Right atrium auricular region (tissue), 2 donors: ENCODE measurements around the gene PLCH1. TPM values are rescaled to one million over a fixed set of nuclear protein-coding genes. Genes with fewer than 3 reads are reported as not detected.
A peak's percentile ranks its signal among the peaks of the same experiment; 100 is the strongest.

Experiments
- DNase-seq: peaks from one replicate; pipeline ENCODE4 v3.0.0-alpha.2; 2019; ENCODE audit warnings: low spot score
- H3K27ac ChIP-seq, 2 donors: fragments of 200-600 bp; sonication (generic); 1 replicate in 1 of 2; 2 replicates in 1 of 2; pipeline ENCODE4 v1.5.1; 2016 to 2019
- H3K27me3 ChIP-seq, 2 donors: fragments of 200-600 bp; sonication (generic); one replicate each; pipeline versions ENCODE4 v1.5.1 to v1.6.0; 2017 to 2019
- H3K36me3 ChIP-seq: fragments of 200-600 bp; sonication (generic); one replicate; pipeline ENCODE4 v1.5.1; 2016
- H3K4me1 ChIP-seq, 2 donors: fragments of 200-600 bp; sonication (generic); one replicate each; pipeline versions ENCODE4 v1.5.1 to v1.6.0; 2017 to 2019
- H3K4me3 ChIP-seq, 2 donors: fragments of 200-600 bp; sonication (generic); 1 replicate in 1 of 2; 2 replicates in 1 of 2; pipeline ENCODE4 v1.5.1; 2017 to 2019; ENCODE audit warnings: mild to moderate bottlenecking in 1 of 2, moderate library complexity in 1 of 2
- H3K9me3 ChIP-seq, 2 donors: fragments of 200-600 bp; sonication (generic); one replicate each; pipeline ENCODE4 v1.5.1; 2019
- CTCF ChIP-seq, 2 donors: fragments of 200-600 bp; sonication (generic); IDR thresholded peaks; one replicate each; pipeline ENCODE4 v1.5.1; 2019; ENCODE audit warnings: antibody characterized with exemption in 2 of 2
- total RNA-seq, 2 donors: library from RNA; depleted of rRNA; stranded (reverse); fragments of >200 nt; gene quantifications; one replicate each; pipeline ENCODE4 v1.1.0, GENCODE V29; 2016

Gene PLCH1
- total RNA-seq, 2 donors from 2014 or later = 1.4 to 1.5 TPM

- Histone ChIP-seq H3K4me3 (no peak overlapping the region), H3K36me3 (no peaks in the 10 kb centered on the region), H3K9me3 (no peaks in the 10 kb centered on the region), H3K4me1 (peaks cover 0 to 12% of the 10 kb centered on the region in 2 donors), H3K27ac (peak overlapping the region in 1 of 2 donors; percentile 44), H3K27me3 (no peaks in the 10 kb centered on the region)
- no peak for TF ChIP-seq CTCF (IDR thresholded peaks at IDR 0.05)
- no peak for DNase-seq
Observed at GRCh38 chr3:155391104-155391503, 353.8 kb downstream of the PLCH1 start.

- Histone ChIP-seq H3K36me3 (no peaks in the 10 kb centered on the region), H3K9me3 (no peaks in the 10 kb centered on the region), H3K27me3 (no peaks in the 10 kb centered on the region), H3K4me1 (peaks cover 0 to 12% of the 10 kb centered on the region in 2 donors), H3K4me3 (no peak overlapping the region), H3K27ac (peak overlapping the region in 1 of 2 donors; percentile 35)
- TF ChIP-seq CTCF (IDR thresholded peaks at IDR 0.05) = no peak
- DNase-seq = no peak
Observed at GRCh38 chr3:155390351-155390750, 354.5 kb downstream of the PLCH1 start.

- H3K27me3 ChIP-seq = no peaks in the 10 kb centered on the region
- no peaks in the 10 kb centered on the region for H3K9me3 ChIP-seq
- DNase-seq = no peak
- TF ChIP-seq CTCF (IDR thresholded peaks at IDR 0.05) = no peak
- no peaks in the 10 kb centered on the region for H3K36me3 ChIP-seq
- peaks cover 0 to 12% of the 10 kb centered on the region in 2 donors for H3K4me1 ChIP-seq
- H3K4me3 ChIP-seq = no peak overlapping the region
- no peak overlapping the region for H3K27ac ChIP-seq
Observed at GRCh38 chr3:155388417-155388816, 356.5 kb downstream of the PLCH1 start.

GRCh38 chr3:155387571-155387970 is 357.3 kb downstream of the PLCH1 start:
- no peak for DNase-seq
- Histone ChIP-seq H3K4me3 (no peak overlapping the region), H3K27ac (peak overlapping the region in 1 of 2 donors; percentile 13), H3K4me1 (peaks cover 0 to 12% of the 10 kb centered on the region in 2 donors), H3K27me3 (no peaks in the 10 kb centered on the region), H3K36me3 (no peaks in the 10 kb centered on the region), H3K9me3 (no peaks in the 10 kb centered on the region)
- no peak for TF ChIP-seq CTCF (IDR thresholded peaks at IDR 0.05)

GRCh38 chr3:155386919-155387318 is 358.0 kb downstream of the PLCH1 start:
- no peaks in the 10 kb centered on the region for H3K27me3 ChIP-seq
- TF ChIP-seq CTCF (IDR thresholded peaks at IDR 0.05) = no peak
- H3K27ac ChIP-seq = peak overlapping the region in 1 of 2 donors; percentile 13
- DNase-seq = no peak
- H3K4me1 ChIP-seq = peaks cover 0 to 7% of the 10 kb centered on the region in 2 donors
- H3K9me3 ChIP-seq = no peaks in the 10 kb centered on the region
- no peaks in the 10 kb centered on the region for H3K36me3 ChIP-seq
- H3K4me3 ChIP-seq = no peak overlapping the region
